22Rv1 (cell line): Measurements from ENCODE around the gene REEP5.

Experiments
- CTCF ChIP-seq: fragments of 450-650 bp; IDR thresholded peaks from 2 replicates; pipeline ENCODE4 v1.5.1; 2017; ENCODE audit warnings: mild to moderate bottlenecking
- ZFX ChIP-seq: fragments of 450-650 bp; IDR thresholded peaks from 2 replicates; pipeline ENCODE4 v1.6.1; 2017; ENCODE audit warnings: antibody characterized with exemption, borderline replicate concordance

GRCh38 chr5:112910529-112910928 is 11.5 kb downstream of the REEP5 start:
- TF ChIP-seq CTCF (no peak), ZFX (no peak)
